D721Med (cell line): Measurements from ENCODE around the gene FPR2.

Experiments
- DNase-seq: peaks from one replicate; pipeline ENCODE4 v3.0.0; 2011; ENCODE audit warnings: low spot score; ENCODE audit not compliant: insufficient read length
- FAIRE-seq: peaks from 2 replicates; lab custom pipeline; 2011; peaks lifted over from hg19 to GRCh38; lab: Jason Lieb, UNC
- CTCF ChIP-seq: IDR thresholded peaks from 2 replicates; pipeline ENCODE4 v1.5.1; 2012; ENCODE audit warnings: mild to moderate bottlenecking, control low read depth; ENCODE audit not compliant: insufficient read depth; ENCODE audit errors: missing control alignments

The FPR2 gene

GRCh38 chr19:51807111-51807701, 46.2 kb downstream of the FPR2 start:
- DNase-seq (no peak), FAIRE-seq (no peak)
- no peak for TF ChIP-seq CTCF

- DNase-seq (no peak), FAIRE-seq (no peak)
- TF ChIP-seq CTCF: no peak
Observed at GRCh38 chr19:51807925-51808324, 46.9 kb downstream of the FPR2 start.

- no peak for DNase-seq
- FAIRE-seq: no peak
- TF ChIP-seq CTCF: no peak
Observed at GRCh38 chr19:51808333-51808986, 47.5 kb downstream of the FPR2 start.

GRCh38 chr19:51809787-51810186, 48.8 kb downstream of the FPR2 start:
- TF ChIP-seq CTCF: no peak
- FAIRE-seq (no peak), DNase-seq (no peak)

- DNase-seq (no peak), FAIRE-seq (no peak)
- TF ChIP-seq CTCF: no peak
Observed at GRCh38 chr19:51810223-51810622, 49.2 kb downstream of the FPR2 start.

GRCh38 chr19:51811344-51811743, 50.4 kb downstream of the FPR2 start:
- no peak for FAIRE-seq
- DNase-seq: no peak

More at GRCh38 chr19:51811344-51811743, 50.4 kb downstream of the FPR2 start:
- no peak for TF ChIP-seq CTCF
